Measurements from ENCODE around the gene ARHGAP8.

Gene ARHGAP8

GRCh38 chr22:44813416-44813815 lies 61.0 kb downstream of the ARHGAP8 start:
- ATAC-seq = no peak
- peaks cover under 1% of the 10 kb centered on the region for H3K4me1 Mint-ChIP-seq
- H3K4me3 Mint-ChIP-seq = no peak overlapping the region
- no peaks in the 10 kb centered on the region for H3K36me3 Mint-ChIP-seq
- H3K27ac Mint-ChIP-seq = no peak overlapping the region
- H3K9me3 Mint-ChIP-seq = no peaks in the 10 kb centered on the region
- DNase-seq (ENCODE audit: low spot score in 2 of 2) = no peak

GRCh38 chr22:44814266-44815098 lies 62.1 kb downstream of the ARHGAP8 start:
- no peak overlapping the region for H3K4me3 Mint-ChIP-seq
- H3K27ac Mint-ChIP-seq = no peak overlapping the region
- H3K36me3 Mint-ChIP-seq = no peaks in the 10 kb centered on the region
- H3K9me3 Mint-ChIP-seq = no peaks in the 10 kb centered on the region
- H3K4me1 Mint-ChIP-seq = no peaks in the 10 kb centered on the region
- no peak for DNase-seq (ENCODE audit: low spot score in 2 of 2)
- ATAC-seq = no peak

GRCh38 chr22:44815099-44816070 lies 63.0 kb downstream of the ARHGAP8 start:
- Mint-ChIP-seq H3K27ac (no peak overlapping the region), H3K9me3 (no peaks in the 10 kb centered on the region), H3K4me3 (no peak overlapping the region), H3K4me1 (no peaks in the 10 kb centered on the region), H3K36me3 (no peaks in the 10 kb centered on the region)
- DNase-seq (ENCODE audit: low spot score in 2 of 2) (no peak), ATAC-seq (no peak)

GRCh38 chr22:44816141-44816540 lies 63.8 kb downstream of the ARHGAP8 start:
- H3K36me3 Mint-ChIP-seq = no peaks in the 10 kb centered on the region
- H3K27ac Mint-ChIP-seq = no peak overlapping the region
- DNase-seq (ENCODE audit: low spot score in 2 of 2) = no peak
- no peak overlapping the region for H3K4me3 Mint-ChIP-seq
- no peak for ATAC-seq
- H3K9me3 Mint-ChIP-seq = no peaks in the 10 kb centered on the region
- no peaks in the 10 kb centered on the region for H3K4me1 Mint-ChIP-seq

GRCh38 chr22:44818727-44819126 lies 66.4 kb downstream of the ARHGAP8 start:
- ATAC-seq (no peak), DNase-seq (ENCODE audit: low spot score in 2 of 2) (no peak)
- Mint-ChIP-seq H3K27ac (no peak overlapping the region), H3K4me1 (no peaks in the 10 kb centered on the region), H3K9me3 (no peaks in the 10 kb centered on the region), H3K36me3 (no peaks in the 10 kb centered on the region), H3K4me3 (no peak overlapping the region)

- H3K36me3 Mint-ChIP-seq = no peaks in the 10 kb centered on the region
- H3K4me3 Mint-ChIP-seq = no peak overlapping the region
- H3K9me3 Mint-ChIP-seq = no peaks in the 10 kb centered on the region
- ATAC-seq = no peak
- no peak for DNase-seq (ENCODE audit: low spot score in 2 of 2)
- no peak overlapping the region for H3K27ac Mint-ChIP-seq
- no peaks in the 10 kb centered on the region for H3K4me1 Mint-ChIP-seq
Measured at GRCh38 chr22:44819966-44820631, 67.7 kb downstream of the ARHGAP8 start.

- ATAC-seq (no peak), DNase-seq (ENCODE audit: low spot score in 2 of 2) (no peak)
- no peaks in the 10 kb centered on the region for H3K4me1 Mint-ChIP-seq
- no peaks in the 10 kb centered on the region for H3K9me3 Mint-ChIP-seq
- H3K4me3 Mint-ChIP-seq = no peak overlapping the region
- no peak overlapping the region for H3K27ac Mint-ChIP-seq
- H3K36me3 Mint-ChIP-seq = no peaks in the 10 kb centered on the region
Measured at GRCh38 chr22:44821741-44822475, 69.5 kb downstream of the ARHGAP8 start.

- Mint-ChIP-seq H3K4me1 (no peaks in the 10 kb centered on the region), H3K36me3 (no peaks in the 10 kb centered on the region), H3K9me3 (no peaks in the 10 kb centered on the region), H3K4me3 (no peak overlapping the region), H3K27ac (no peak overlapping the region)
- ATAC-seq (no peak), DNase-seq (ENCODE audit: low spot score in 2 of 2) (no peak)
Measured at GRCh38 chr22:44822534-44822933, 70.2 kb downstream of the ARHGAP8 start.

GRCh38 chr22:44823396-44823795 lies 71.0 kb downstream of the ARHGAP8 start:
- Mint-ChIP-seq H3K4me1 (peaks cover 5% of the 10 kb centered on the region), H3K36me3 (no peaks in the 10 kb centered on the region), H3K4me3 (no peak overlapping the region), H3K27ac (no peak overlapping the region), H3K9me3 (no peaks in the 10 kb centered on the region)
- no peak for DNase-seq (ENCODE audit: low spot score in 2 of 2)
- ATAC-seq = no peak

- Mint-ChIP-seq H3K36me3 (no peaks in the 10 kb centered on the region), H3K9me3 (no peaks in the 10 kb centered on the region), H3K4me1 (peaks cover 5% of the 10 kb centered on the region), H3K4me3 (no peak overlapping the region), H3K27ac (no peak overlapping the region)
- no peak for DNase-seq (ENCODE audit: low spot score in 2 of 2)
- no peak for ATAC-seq
Measured at GRCh38 chr22:44823806-44824205, 71.4 kb downstream of the ARHGAP8 start.

GRCh38 chr22:44824271-44824670 lies 71.9 kb downstream of the ARHGAP8 start:
- H3K4me3 Mint-ChIP-seq = no peak overlapping the region
- no peak for DNase-seq (ENCODE audit: low spot score in 2 of 2)
- no peaks in the 10 kb centered on the region for H3K9me3 Mint-ChIP-seq
- H3K27ac Mint-ChIP-seq = no peak overlapping the region
- peaks cover 5% of the 10 kb centered on the region for H3K4me1 Mint-ChIP-seq
- H3K36me3 Mint-ChIP-seq = no peaks in the 10 kb centered on the region
- no peak for ATAC-seq

GRCh38 chr22:44825310-44826150 lies 73.2 kb downstream of the ARHGAP8 start:
- peaks cover 5% of the 10 kb centered on the region for H3K4me1 Mint-ChIP-seq
- no peaks in the 10 kb centered on the region for H3K36me3 Mint-ChIP-seq
- no peaks in the 10 kb centered on the region for H3K9me3 Mint-ChIP-seq
- no peak overlapping the region for H3K27ac Mint-ChIP-seq
- DNase-seq (ENCODE audit: low spot score in 2 of 2) = no peak
- ATAC-seq = no peak
- H3K4me3 Mint-ChIP-seq = no peak overlapping the region

- Mint-ChIP-seq H3K4me3 (no peak overlapping the region), H3K9me3 (no peaks in the 10 kb centered on the region), H3K4me1 (peaks cover 5% of the 10 kb centered on the region), H3K36me3 (no peaks in the 10 kb centered on the region), H3K27ac (no peak overlapping the region)
- ATAC-seq (no peak), DNase-seq (ENCODE audit: low spot score in 2 of 2) (no peak)
Measured at GRCh38 chr22:44827666-44828190, 75.4 kb downstream of the ARHGAP8 start.

- no peak overlapping the region for H3K4me3 Mint-ChIP-seq
- H3K36me3 Mint-ChIP-seq = no peaks in the 10 kb centered on the region
- DNase-seq (ENCODE audit: low spot score in 2 of 2) = peak; percentile 29 to 55
- H3K4me1 Mint-ChIP-seq = peaks cover 5% of the 10 kb centered on the region
- peak; percentile 51 for ATAC-seq
- H3K27ac Mint-ChIP-seq = no peak overlapping the region
- H3K9me3 Mint-ChIP-seq = no peaks in the 10 kb centered on the region
Measured at GRCh38 chr22:44828193-44828592, 75.8 kb downstream of the ARHGAP8 start.
